ENCODE data around the gene GGPS1.

Gene GGPS1

GRCh38 chr1:235325854-235326253, 2.5 kb upstream of the GGPS1 start:
- Histone ChIP-seq H3K9me3 (ENCODE audit: insufficient read depth, low read depth, low read length) (no peaks in the 10 kb centered on the region), H3K9ac (ENCODE audit: low read depth, low read length) (peak overlapping the region; percentile 95; the same call in 1 of the 2 replicates), H3K27me3 (ENCODE audit: insufficient read depth, low read length) (no peaks in the 10 kb centered on the region), H3K27ac (ENCODE audit: low read length) (no peak overlapping the region), H3K4me3 (ENCODE audit: low read length) (peak overlapping the region; percentile 94), H3K4me1 (ENCODE audit: insufficient read depth, low read length) (peaks cover 19% of the 10 kb centered on the region; the same call in 1 of the 2 replicates), H3K36me3 (ENCODE audit: insufficient read depth, low read depth, low read length) (peaks cover 36% of the 10 kb centered on the region)

DNA sequence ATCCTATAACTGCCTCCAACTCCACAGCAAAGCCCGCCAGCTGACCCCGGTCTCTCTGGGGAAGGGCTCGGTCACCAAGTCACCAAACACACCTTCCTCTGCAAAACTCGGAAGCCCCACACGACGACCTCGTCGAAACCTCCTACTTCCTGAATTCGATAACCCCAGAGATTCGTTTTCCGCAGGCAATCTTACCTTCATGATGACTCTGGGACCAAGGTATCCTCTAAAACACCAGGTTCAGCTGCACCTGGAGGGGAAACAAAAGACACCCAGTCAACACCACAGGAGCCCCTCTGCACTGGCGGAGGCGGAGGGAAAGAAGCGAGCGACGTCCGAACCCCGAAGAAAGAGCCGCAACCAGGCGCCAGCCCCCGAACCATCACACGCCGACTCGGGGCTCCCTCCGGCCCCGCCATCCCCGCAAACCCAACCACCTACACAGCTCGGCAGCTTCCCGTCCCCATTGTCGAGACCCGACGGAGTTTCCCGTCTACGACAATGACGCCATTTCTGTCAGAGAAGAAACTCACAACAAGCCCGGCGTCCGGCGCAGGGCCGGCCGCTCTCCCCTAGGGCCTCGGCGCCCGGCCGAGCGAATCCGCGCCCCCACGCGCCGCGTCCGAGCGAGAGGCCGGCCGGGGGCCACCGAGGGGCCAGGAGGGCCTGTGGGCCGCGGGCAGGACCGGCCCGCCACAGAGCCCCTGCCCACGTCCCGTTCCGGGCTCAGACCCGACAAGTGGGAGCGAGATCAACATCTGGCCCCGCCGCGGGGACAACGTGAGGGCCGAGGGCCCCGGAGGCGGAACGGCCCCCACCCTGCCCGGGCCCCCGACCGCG, 1.4 kb upstream of the GGPS1 start:
- Histone ChIP-seq H3K27ac (ENCODE audit: low read length) (peak overlapping the region; percentile 40), H3K4me1 (ENCODE audit: insufficient read depth, low read length) (peaks cover 23% of the 10 kb centered on the region; the same call in 1 of the 2 replicates), H3K36me3 (ENCODE audit: insufficient read depth, low read depth, low read length) (peaks cover 31% of the 10 kb centered on the region)

GRCh38 chr1:235327559-235328270, 655 bp upstream of the GGPS1 start, which contains the start of gene ARID4B:
Gene ARID4B, minus strand, starts transcription at chr1:235328179. Its CDS starts 1,260 bp downstream, at chr1:235326919.
- H3K27ac ChIP-seq (ENCODE audit: low read length) = peak within 1 kb of the TSS; percentile 92
- peak within 1 kb of the TSS; percentile 94 for H3K4me3 ChIP-seq (ENCODE audit: low read length)
- no peaks in the 10 kb centered on the region for H3K27me3 ChIP-seq (ENCODE audit: insufficient read depth, low read length)
- H3K36me3 ChIP-seq (ENCODE audit: insufficient read depth, low read depth, low read length) = peaks cover 24% of the 10 kb centered on the region
- peaks cover 23% of the 10 kb centered on the region; the same call in 1 of the 2 replicates for H3K4me1 ChIP-seq (ENCODE audit: insufficient read depth, low read length)
- no peaks in the 10 kb centered on the region for H3K9me3 ChIP-seq (ENCODE audit: insufficient read depth, low read depth, low read length)
- H3K9ac ChIP-seq (ENCODE audit: low read depth, low read length) = peak within 1 kb of the TSS; percentile 96

More for the DNA sequence above, 1.4 kb upstream of the GGPS1 start:
- Histone ChIP-seq H3K4me3 (ENCODE audit: low read length) (peak overlapping the region; percentile 94), H3K27me3 (ENCODE audit: insufficient read depth, low read length) (no peaks in the 10 kb centered on the region), H3K9ac (ENCODE audit: low read depth, low read length) (peak overlapping the region; percentile 95), H3K9me3 (ENCODE audit: insufficient read depth, low read depth, low read length) (no peaks in the 10 kb centered on the region)

DNA sequence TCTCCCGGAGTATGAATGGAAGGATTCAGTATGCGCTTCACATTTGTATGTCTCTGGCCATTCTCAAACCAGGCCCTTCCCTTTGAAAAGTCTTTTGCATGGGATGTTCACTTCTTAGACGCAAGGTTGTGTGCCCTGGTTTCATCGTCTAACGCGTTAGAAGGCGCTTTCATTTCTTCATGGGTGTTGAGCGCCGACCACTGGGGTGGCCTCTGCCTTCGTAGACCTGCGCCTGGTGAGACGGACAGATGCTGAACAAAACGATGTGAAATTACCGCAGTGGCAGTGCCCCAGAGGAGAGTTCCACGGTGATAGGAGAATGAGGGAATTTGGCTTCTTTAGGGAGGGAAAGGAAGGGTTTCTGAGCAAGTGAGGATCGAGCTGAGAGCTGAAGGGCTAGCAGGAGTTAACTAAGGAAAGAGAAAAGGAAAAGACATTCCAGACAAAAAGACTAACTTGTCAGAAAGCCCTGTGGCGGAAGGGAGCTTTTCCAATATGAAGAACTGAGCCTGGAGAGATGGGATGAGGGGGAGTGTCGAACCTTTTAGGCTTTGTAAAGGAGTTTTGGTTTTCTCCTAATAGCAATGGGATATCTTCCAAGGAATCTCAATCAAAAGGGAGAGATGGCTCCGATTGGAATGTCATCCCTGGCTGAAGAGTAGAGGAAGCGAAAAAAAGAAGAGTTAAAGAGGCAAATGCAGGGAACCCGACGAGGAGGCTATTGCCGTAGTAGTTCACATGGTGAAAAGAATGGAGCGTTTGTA, 951 bp downstream of the GGPS1 start:
- peak overlapping the region; percentile 92 for H3K4me3 ChIP-seq (ENCODE audit: low read length)
- H3K27ac ChIP-seq (ENCODE audit: low read length) = peak overlapping the region; percentile 73
- peak overlapping the region; percentile 96 for H3K9ac ChIP-seq (ENCODE audit: low read depth, low read length)
- H3K4me1 ChIP-seq (ENCODE audit: insufficient read depth, low read length) = peaks cover 23% of the 10 kb centered on the region; the same call in 1 of the 2 replicates
- H3K27me3 ChIP-seq (ENCODE audit: insufficient read depth, low read length) = no peaks in the 10 kb centered on the region
- H3K36me3 ChIP-seq (ENCODE audit: insufficient read depth, low read depth, low read length) = peaks cover 17% of the 10 kb centered on the region
- H3K9me3 ChIP-seq (ENCODE audit: insufficient read depth, low read depth, low read length) = no peaks in the 10 kb centered on the region

DNA sequence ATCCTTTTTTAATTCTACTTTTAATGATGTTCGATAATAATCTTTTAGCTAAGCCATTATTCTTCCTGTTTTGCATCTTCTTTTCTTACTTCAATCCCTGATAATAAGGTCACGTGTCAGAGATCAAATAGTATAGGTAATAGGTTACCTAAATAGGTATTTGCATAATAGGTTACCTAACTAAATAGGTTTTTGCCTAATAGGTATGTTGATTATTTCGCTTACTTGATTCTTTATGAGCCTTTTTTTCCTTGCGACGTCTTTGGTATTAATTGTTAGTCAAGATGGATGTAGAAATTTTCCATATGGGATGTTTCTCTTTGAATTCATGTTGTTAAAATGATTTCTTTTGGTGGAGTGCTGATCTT, 2.5 kb downstream of the GGPS1 start:
- Histone ChIP-seq H3K4me1 (ENCODE audit: insufficient read depth, low read length) (peaks cover 17% of the 10 kb centered on the region; the same call in 1 of the 2 replicates), H3K9ac (ENCODE audit: low read depth, low read length) (peak overlapping the region; percentile 42; the same call in 1 of the 2 replicates), H3K27ac (ENCODE audit: low read length) (no peak overlapping the region), H3K4me3 (ENCODE audit: low read length) (peak overlapping the region; percentile 50), H3K27me3 (ENCODE audit: insufficient read depth, low read length) (no peaks in the 10 kb centered on the region), H3K9me3 (ENCODE audit: insufficient read depth, low read depth, low read length) (no peaks in the 10 kb centered on the region), H3K36me3 (ENCODE audit: insufficient read depth, low read depth, low read length) (peaks cover 14% of the 10 kb centered on the region)

DNA sequence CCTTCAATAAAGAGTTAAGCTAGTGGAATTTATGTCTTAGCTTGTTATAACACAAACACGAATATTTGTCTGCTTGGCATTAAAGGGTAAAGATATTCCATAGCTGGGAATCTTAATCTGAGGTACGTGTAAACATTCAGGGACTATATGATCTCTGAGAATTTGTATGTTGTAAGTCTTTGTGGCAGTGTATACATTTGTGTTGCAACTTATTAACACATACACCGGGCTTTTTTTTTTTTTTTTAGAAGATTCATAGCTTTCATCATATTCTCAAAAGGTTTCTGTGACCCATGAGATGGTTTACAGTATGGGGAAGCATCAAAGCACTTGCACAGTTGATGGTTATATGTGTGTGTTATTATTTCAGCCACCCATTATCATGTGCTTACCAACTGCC, 3.0 kb downstream of the GGPS1 start:
- no peaks in the 10 kb centered on the region for H3K27me3 ChIP-seq (ENCODE audit: insufficient read depth, low read length)
- peak overlapping the region; percentile 50; the same call in 1 of the 2 replicates for H3K4me3 ChIP-seq (ENCODE audit: low read length)
- peaks cover 14% of the 10 kb centered on the region; the same call in 1 of the 2 replicates for H3K36me3 ChIP-seq (ENCODE audit: insufficient read depth, low read depth, low read length)
- H3K4me1 ChIP-seq (ENCODE audit: insufficient read depth, low read length) = peaks cover 12% of the 10 kb centered on the region; the same call in 1 of the 2 replicates
- H3K9ac ChIP-seq (ENCODE audit: low read depth, low read length) = peak overlapping the region; percentile 42; the same call in 1 of the 2 replicates
- no peaks in the 10 kb centered on the region for H3K9me3 ChIP-seq (ENCODE audit: insufficient read depth, low read depth, low read length)
- H3K27ac ChIP-seq (ENCODE audit: low read length) = no peak overlapping the region

GRCh38 chr1:235336903-235337302, 8.5 kb downstream of the GGPS1 start:
- H3K36me3 ChIP-seq (ENCODE audit: insufficient read depth, low read depth, low read length) = peaks cover 38% of the 10 kb centered on the region
- H3K4me3 ChIP-seq (ENCODE audit: low read length) = no peak overlapping the region
- no peaks in the 10 kb centered on the region for H3K9me3 ChIP-seq (ENCODE audit: insufficient read depth, low read depth, low read length)
- no peaks in the 10 kb centered on the region for H3K4me1 ChIP-seq (ENCODE audit: insufficient read depth, low read length)
- no peak overlapping the region for H3K9ac ChIP-seq (ENCODE audit: low read depth, low read length)
- H3K27me3 ChIP-seq (ENCODE audit: insufficient read depth, low read length) = no peaks in the 10 kb centered on the region
- no peak overlapping the region for H3K27ac ChIP-seq (ENCODE audit: low read length)

DNA sequence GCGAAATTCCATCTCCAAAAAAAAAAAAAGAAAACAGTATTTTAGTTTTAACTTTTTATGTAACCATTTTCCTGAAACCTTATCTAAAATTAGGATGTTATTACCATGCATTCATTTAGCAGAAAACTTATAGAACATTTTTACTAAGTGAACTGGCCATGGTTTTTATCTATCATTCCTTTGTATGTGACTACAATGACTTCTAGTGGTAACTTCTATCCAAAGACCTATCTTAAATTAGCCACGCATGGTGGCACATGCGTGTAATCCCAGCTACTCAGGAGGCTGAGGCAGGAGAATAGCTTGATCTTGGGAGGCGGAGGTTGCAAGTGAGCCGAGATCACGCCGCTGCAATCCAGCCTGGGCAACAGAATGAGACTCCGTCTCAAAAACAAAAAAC, 11.4 kb downstream of the GGPS1 start:
- Histone ChIP-seq H3K9ac (ENCODE audit: low read depth, low read length) (no peak overlapping the region), H3K4me1 (ENCODE audit: insufficient read depth, low read length) (no peaks in the 10 kb centered on the region), H3K27ac (ENCODE audit: low read length) (no peak overlapping the region), H3K27me3 (ENCODE audit: insufficient read depth, low read length) (no peaks in the 10 kb centered on the region), H3K36me3 (ENCODE audit: insufficient read depth, low read depth, low read length) (peaks cover 50% of the 10 kb centered on the region), H3K4me3 (ENCODE audit: low read length) (no peak overlapping the region), H3K9me3 (ENCODE audit: insufficient read depth, low read depth, low read length) (no peaks in the 10 kb centered on the region)

DNA sequence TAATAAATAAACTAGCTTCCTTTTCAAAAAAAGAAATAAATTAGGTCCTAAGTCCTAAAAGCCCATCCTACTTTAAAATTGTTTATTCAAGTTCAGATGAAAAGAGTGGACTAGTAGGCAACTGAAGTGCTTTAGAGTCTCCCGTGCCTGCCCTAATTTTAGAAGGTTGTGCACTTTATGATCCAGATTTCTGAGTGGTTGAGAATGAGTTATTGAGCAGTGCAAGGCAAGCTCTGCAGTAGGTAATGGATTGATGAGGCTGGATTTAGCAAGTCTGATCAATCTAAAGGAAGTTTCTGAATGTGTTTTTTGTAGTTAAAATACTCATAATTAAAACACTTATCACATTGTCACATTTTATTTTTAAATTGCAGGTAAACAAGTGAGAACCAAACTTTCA, 13.0 kb downstream of the GGPS1 start:
- no peaks in the 10 kb centered on the region for H3K9me3 ChIP-seq (ENCODE audit: insufficient read depth, low read depth, low read length)
- no peaks in the 10 kb centered on the region for H3K4me1 ChIP-seq (ENCODE audit: insufficient read depth, low read length)
- no peak overlapping the region for H3K27ac ChIP-seq (ENCODE audit: low read length)
- H3K4me3 ChIP-seq (ENCODE audit: low read length) = no peak overlapping the region
- H3K9ac ChIP-seq (ENCODE audit: low read depth, low read length) = no peak overlapping the region
- H3K36me3 ChIP-seq (ENCODE audit: insufficient read depth, low read depth, low read length) = peaks cover 37% of the 10 kb centered on the region
- H3K27me3 ChIP-seq (ENCODE audit: insufficient read depth, low read length) = no peaks in the 10 kb centered on the region

- H3K9me3 ChIP-seq (ENCODE audit: insufficient read depth, low read depth, low read length) = no peaks in the 10 kb centered on the region
- no peak overlapping the region for H3K4me3 ChIP-seq (ENCODE audit: low read length)
- no peak overlapping the region for H3K9ac ChIP-seq (ENCODE audit: low read depth, low read length)
- peaks cover 30% of the 10 kb centered on the region for H3K36me3 ChIP-seq (ENCODE audit: insufficient read depth, low read depth, low read length)
- no peak overlapping the region for H3K27ac ChIP-seq (ENCODE audit: low read length)
- H3K4me1 ChIP-seq (ENCODE audit: insufficient read depth, low read length) = no peaks in the 10 kb centered on the region
- no peaks in the 10 kb centered on the region for H3K27me3 ChIP-seq (ENCODE audit: insufficient read depth, low read length)
These were observed 13.7 kb downstream of the GGPS1 start for GRCh38 chr1:235342039-235342438.

DNA sequence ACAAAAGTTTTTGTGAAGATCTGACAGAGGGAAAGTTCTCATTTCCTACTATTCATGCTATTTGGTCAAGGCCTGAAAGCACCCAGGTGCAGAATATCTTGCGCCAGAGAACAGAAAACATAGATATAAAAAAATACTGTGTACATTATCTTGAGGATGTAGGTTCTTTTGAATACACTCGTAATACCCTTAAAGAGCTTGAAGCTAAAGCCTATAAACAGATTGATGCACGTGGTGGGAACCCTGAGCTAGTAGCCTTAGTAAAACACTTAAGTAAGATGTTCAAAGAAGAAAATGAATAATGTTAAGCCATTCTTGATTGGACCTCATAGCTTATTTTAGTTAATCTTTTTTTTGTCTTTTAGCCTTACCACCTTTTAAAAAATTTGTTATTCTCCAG, 14.1 kb downstream of the GGPS1 start:
- H3K4me3 ChIP-seq (ENCODE audit: low read length) = no peak overlapping the region
- no peaks in the 10 kb centered on the region for H3K9me3 ChIP-seq (ENCODE audit: insufficient read depth, low read depth, low read length)
- no peaks in the 10 kb centered on the region for H3K27me3 ChIP-seq (ENCODE audit: insufficient read depth, low read length)
- no peaks in the 10 kb centered on the region for H3K4me1 ChIP-seq (ENCODE audit: insufficient read depth, low read length)
- H3K36me3 ChIP-seq (ENCODE audit: insufficient read depth, low read depth, low read length) = peaks cover 26% of the 10 kb centered on the region
- no peak overlapping the region for H3K27ac ChIP-seq (ENCODE audit: low read length)
- H3K9ac ChIP-seq (ENCODE audit: low read depth, low read length) = no peak overlapping the region
